ENCODE results near the gene WAS. TPM values are rescaled to one million over a fixed set of nuclear protein-coding genes. Genes with fewer than 3 reads are reported as not detected.

WAS gene
- total RNA-seq, 4 donors from 2014 or later: 1.4 to 4.8 (median 3.3) TPM

DNA sequence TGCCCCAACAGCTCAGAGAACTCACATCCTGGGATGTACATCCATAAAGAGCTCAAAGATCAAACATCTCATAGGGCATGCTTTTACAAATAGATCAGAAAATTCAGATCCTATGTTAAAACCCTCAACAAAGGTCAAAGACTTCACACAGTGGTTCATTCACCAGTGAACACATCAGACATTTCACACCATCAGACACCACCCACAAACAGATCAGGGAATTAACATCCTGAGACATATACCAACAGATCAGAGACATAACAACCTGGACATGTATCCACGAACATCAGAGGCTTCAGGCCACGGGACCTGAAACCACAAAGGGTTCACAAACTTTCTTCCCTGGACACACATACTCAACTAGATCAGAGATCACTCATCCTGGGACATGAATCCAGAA, 36.4 kb downstream of the WAS start:
- intact Hi-C loops (cut with DNase I): no loop called here
- H3K4me1 ChIP-seq: no peaks in the 10 kb centered on the region
- no peak overlapping the region for H3K27ac ChIP-seq
- no peaks in the 10 kb centered on the region for H3K36me3 ChIP-seq
- TF ChIP-seq CTCF (IDR thresholded peaks at IDR 0.05) (no peak), POLR2A (IDR thresholded peaks at IDR 0.05) (no peak)
- DNase-seq: no peak
- no peaks in the 10 kb centered on the region for H3K27me3 ChIP-seq
- no peaks in the 10 kb centered on the region for H3K9me3 ChIP-seq
- 73 to 88% methylated on average over 2 of the region's 2 CpGs for WGBS, 2 donors
- no peak overlapping the region for H3K4me3 ChIP-seq (replicated peaks in 1 of 3)

DNA sequence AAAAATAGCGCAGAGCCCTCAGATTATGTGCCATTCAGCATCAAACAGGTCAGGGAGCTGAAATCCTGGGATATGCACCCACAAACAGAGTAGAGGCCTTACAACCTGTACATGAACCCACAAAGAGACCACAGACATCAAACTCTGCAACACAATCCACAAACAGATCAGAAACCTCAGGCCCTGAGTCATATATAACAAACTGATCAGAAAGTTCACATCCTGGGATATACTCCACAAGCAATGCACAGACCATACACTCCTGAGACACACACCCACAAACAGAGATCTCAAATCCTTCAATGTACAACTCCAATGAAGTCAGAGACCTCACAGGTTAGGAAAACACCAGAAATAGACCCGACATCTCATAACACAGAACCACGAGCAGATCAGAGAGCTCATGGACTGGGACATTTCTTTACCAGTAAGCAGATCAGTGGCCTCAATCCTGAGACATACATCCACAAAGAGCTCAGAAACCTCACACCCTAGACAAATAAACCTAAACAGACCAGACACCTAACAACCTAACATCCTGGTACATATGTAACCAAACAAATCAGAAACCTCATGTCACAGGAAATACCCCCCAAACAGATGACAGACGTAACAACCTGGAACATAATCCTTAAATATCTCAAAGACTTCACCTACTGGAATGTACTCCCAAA, 37.1 kb downstream of the WAS start:
- no peaks in the 10 kb centered on the region for H3K4me1 ChIP-seq
- 79 to 94% methylated on average over 3 of the region's 4 CpGs for WGBS, 2 donors
- H3K4me3 ChIP-seq (replicated peaks in 1 of 3): no peak overlapping the region
- no peak for DNase-seq
- TF ChIP-seq CTCF (IDR thresholded peaks at IDR 0.05) (no peak), POLR2A (IDR thresholded peaks at IDR 0.05) (no peak)
- H3K27ac ChIP-seq: no peak overlapping the region
- intact Hi-C loops (cut with DNase I): no loop called here
- H3K36me3 ChIP-seq: no peaks in the 10 kb centered on the region
- H3K27me3 ChIP-seq: no peaks in the 10 kb centered on the region
- H3K9me3 ChIP-seq: no peaks in the 10 kb centered on the region

DNA sequence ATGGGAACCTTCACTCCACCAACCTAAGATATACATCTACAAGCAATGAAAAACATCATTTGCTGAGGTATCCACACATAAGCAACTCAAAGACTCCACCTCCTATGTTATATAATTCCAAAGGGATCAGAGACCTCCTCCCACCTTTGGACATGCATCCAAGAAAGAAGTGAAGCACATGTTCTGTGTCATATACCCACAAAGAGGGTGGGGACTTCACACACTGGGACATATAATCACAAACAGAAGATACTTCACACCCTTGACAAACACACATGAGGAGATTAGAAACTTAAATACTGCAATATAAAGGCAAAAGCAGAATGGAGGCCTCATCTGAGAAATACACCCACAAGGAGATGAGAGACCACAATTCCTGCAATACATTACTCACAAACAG, 38.3 kb downstream of the WAS start:
- no peak overlapping the region for H3K4me3 ChIP-seq (replicated peaks in 1 of 3)
- no peaks in the 10 kb centered on the region for H3K27me3 ChIP-seq
- intact Hi-C loops (cut with DNase I): no loop called here
- H3K36me3 ChIP-seq: no peaks in the 10 kb centered on the region
- TF ChIP-seq POLR2A (IDR thresholded peaks at IDR 0.05): no peak
- TF ChIP-seq CTCF (IDR thresholded peaks at IDR 0.05): no peak
- no peaks in the 10 kb centered on the region for H3K9me3 ChIP-seq
- no peaks in the 10 kb centered on the region for H3K4me1 ChIP-seq
- H3K27ac ChIP-seq: no peak overlapping the region
- no peak for DNase-seq

DNA sequence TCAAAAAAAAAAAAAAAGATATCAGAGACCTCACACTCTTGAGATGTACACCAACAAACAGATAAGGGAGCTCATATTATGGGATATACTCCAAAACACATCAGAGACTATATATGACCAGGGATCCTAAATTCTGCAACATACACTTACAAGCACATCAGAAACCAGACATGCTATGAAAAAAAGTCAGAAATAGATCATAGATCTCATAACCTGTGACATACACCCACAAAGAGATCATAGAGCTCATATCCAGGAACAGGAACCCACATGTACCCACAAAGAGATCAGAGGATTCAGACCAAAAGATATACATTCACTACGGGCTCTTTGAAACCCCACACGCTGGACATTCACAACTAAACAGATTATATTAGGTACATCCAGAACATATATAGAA, 43.0 kb downstream of the WAS start:
- WGBS, 2 donors: 76 to 94% methylated on average over 2 of the region's 2 CpGs
- H3K9me3 ChIP-seq: no peaks in the 10 kb centered on the region
- H3K4me1 ChIP-seq: no peaks in the 10 kb centered on the region
- no peak overlapping the region for H3K27ac ChIP-seq
- intact Hi-C loops (cut with DNase I): no loop called here
- no peaks in the 10 kb centered on the region for H3K36me3 ChIP-seq
- DNase-seq: no peak
- H3K27me3 ChIP-seq: no peaks in the 10 kb centered on the region
- H3K4me3 ChIP-seq (replicated peaks in 1 of 3): no peak overlapping the region
- TF ChIP-seq POLR2A (IDR thresholded peaks at IDR 0.05): no peak
- no peak for TF ChIP-seq CTCF (IDR thresholded peaks at IDR 0.05)

DNA sequence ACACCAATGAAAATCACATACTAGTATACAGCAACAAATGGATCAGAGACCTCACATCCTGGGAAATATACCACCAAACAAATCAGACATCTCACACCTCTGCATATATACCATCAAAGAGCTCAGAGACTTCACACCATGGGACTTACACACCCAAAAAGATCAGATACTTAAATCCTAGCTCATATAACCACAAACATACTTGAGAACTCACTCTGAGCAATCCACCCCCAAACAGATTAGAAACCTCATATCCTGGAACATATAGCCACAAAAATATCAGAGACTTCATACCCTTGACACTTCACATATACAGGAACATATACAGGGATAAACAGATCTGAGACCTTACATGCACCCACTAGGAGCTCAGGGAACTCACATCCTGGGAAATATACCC, 45.1 kb downstream of the WAS start:
- H3K36me3 ChIP-seq: no peaks in the 10 kb centered on the region
- H3K27ac ChIP-seq: no peak overlapping the region
- no peak for TF ChIP-seq CTCF (IDR thresholded peaks at IDR 0.05)
- TF ChIP-seq POLR2A (IDR thresholded peaks at IDR 0.05): no peak
- no peaks in the 10 kb centered on the region for H3K9me3 ChIP-seq
- no peaks in the 10 kb centered on the region for H3K27me3 ChIP-seq
- no peak for DNase-seq
- H3K4me3 ChIP-seq (replicated peaks in 1 of 3): no peak overlapping the region
- H3K4me1 ChIP-seq: no peaks in the 10 kb centered on the region
- intact Hi-C loops (cut with DNase I): no loop called here
